ENCODE results near the gene PHACTR1.

DNA sequence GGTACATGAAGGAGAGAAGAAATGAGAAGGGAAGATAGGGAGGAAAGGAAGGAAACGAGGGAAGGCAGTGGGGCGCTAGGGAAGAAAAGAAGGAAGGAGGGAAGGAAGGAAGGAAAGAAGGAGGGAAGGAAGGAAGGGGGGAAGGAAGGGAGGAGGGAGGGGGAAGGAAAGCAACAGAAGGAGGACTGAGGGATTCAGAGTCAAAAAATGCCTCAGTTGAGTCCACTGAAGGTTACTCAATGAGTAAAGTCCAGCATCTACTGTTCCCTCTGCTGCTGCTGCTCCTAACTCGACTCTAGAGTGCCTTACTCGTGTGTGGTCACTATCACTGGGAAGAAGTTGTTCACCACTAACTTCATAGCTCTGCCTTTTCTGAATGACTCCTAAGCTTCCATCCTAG, 33.8 kb downstream of the PHACTR1 start:
- no peak for TF ChIP-seq POLR2AphosphoS5 (IDR thresholded peaks at IDR 0.05; ENCODE audit: borderline replicate concordance, low read depth, low read length)
- no peak for TF ChIP-seq EZH2 (IDR thresholded peaks at IDR 0.05)
- no peak for TF ChIP-seq FOXP2 (optimal IDR thresholded peaks at IDR 0.05; ENCODE audit: control extremely low read depth, extremely low read length, insufficient read depth)

Data from SK-N-MC (cell line).